GM12801 (cell line): ENCODE data around the gene ELL.

Source experiments
- TF ChIP-seq, protein P1 (sequence below): IDR thresholded peaks from one replicate; pipeline ENCODE4 v1.5.1; 2011; ENCODE audit warnings: control low read depth; ENCODE audit not compliant: insufficient read length; ENCODE audit errors: extremely low read depth

ELL gene

GRCh38 chr19:18397242-18398202, 124.3 kb downstream of the ELL start, which contains the start of gene LRRC25:
Gene LRRC25 (minus strand): TSS chr19:18397622. CDS start chr19:18396963, 659 bp downstream.
- TF ChIP-seq, protein P1, sequence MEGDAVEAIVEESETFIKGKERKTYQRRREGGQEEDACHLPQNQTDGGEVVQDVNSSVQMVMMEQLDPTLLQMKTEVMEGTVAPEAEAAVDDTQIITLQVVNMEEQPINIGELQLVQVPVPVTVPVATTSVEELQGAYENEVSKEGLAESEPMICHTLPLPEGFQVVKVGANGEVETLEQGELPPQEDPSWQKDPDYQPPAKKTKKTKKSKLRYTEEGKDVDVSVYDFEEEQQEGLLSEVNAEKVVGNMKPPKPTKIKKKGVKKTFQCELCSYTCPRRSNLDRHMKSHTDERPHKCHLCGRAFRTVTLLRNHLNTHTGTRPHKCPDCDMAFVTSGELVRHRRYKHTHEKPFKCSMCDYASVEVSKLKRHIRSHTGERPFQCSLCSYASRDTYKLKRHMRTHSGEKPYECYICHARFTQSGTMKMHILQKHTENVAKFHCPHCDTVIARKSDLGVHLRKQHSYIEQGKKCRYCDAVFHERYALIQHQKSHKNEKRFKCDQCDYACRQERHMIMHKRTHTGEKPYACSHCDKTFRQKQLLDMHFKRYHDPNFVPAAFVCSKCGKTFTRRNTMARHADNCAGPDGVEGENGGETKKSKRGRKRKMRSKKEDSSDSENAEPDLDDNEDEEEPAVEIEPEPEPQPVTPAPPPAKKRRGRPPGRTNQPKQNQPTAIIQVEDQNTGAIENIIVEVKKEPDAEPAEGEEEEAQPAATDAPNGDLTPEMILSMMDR: no peak

DNA sequence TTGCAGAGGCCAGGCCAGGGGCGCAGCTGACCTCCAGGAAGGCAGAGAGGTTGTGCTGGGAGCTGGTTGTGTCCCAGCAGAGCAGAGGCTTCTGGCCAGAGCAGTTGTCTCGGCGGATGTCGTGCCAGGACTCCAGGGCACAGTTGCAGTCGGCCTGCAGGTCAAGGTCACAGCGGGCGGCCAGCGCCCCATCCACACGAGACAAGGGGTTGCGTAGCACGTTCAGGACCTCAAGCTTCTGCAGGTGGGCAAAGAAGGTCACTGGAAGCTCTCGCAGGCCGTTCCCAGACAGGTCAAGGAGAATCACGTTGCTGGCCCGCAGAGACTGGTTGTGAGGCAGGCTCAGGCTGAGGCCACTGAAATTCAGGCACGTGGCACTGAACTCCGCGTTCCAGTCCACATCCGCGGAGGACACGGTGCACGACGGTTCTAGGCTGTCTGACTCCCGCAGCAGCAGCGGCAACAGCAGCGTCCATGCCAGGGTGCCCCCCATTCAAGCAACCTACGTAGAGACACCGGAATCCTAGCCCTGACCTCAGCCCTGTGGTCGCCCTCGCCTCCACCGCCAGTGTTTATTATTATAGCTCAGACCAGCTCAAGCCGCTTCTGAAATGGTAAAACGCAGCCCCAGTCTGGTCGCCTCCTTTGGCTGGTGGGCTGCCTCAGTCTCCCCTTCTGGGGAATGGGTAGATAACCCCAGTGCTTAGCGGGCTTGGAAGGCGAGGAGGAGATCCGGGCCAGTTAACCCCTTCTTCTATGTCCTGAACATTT, 125.2 kb downstream of the ELL start:
- TF ChIP-seq, protein P1: no peak

GRCh38 chr19:18393836-18394235, 128.0 kb downstream of the ELL start:
- TF ChIP-seq, protein P1: no peak

GRCh38 chr19:18392926-18393325, 128.9 kb downstream of the ELL start:
- TF ChIP-seq, protein P1: no peak
